H9 (cell line): ENCODE data around the gene UBE2G1. TPM values are rescaled to one million over a fixed set of nuclear protein-coding genes. Genes with fewer than 3 reads are reported as not detected.

Experiments used
- DNase-seq: peaks from one replicate; pipeline ENCODE4 v3.0.0-alpha.2; 2017
- H2AFZ ChIP-seq: one replicate; pipeline ENCODE4 v1.6.1; 2013; ENCODE audit warnings: mild to moderate bottlenecking, low read length, control low read depth, moderate library complexity
- H2AK5ac ChIP-seq: 2 replicates; pipeline ENCODE4 v1.6.1; 2013; ENCODE audit warnings: low read length, control low read depth, mixed read lengths; ENCODE audit not compliant: insufficient read length
- H2BK120ac ChIP-seq: one replicate; pipeline ENCODE4 v1.6.1; 2013; ENCODE audit warnings: low read depth, mild to moderate bottlenecking, low read length, control low read depth, inconsistent platforms; ENCODE audit not compliant: poor library complexity, severe bottlenecking
- H2BK12ac ChIP-seq: 2 replicates; pipeline ENCODE4 v1.6.1; 2013; ENCODE audit warnings: low read length, control low read depth, mixed read lengths, low read depth; ENCODE audit not compliant: insufficient read length
- H2BK15ac ChIP-seq: 2 replicates; pipeline ENCODE4 v1.6.1; 2013; ENCODE audit warnings: low read depth, low read length, control low read depth
- H2BK20ac ChIP-seq: one replicate; pipeline ENCODE4 v1.6.1; 2013; ENCODE audit warnings: low read depth, mild to moderate bottlenecking, low read length, control low read depth, inconsistent platforms; ENCODE audit not compliant: poor library complexity, severe bottlenecking
- H2BK5ac ChIP-seq: 2 replicates; pipeline ENCODE4 v1.6.1; 2013; ENCODE audit warnings: low read length, control low read depth, mixed read lengths; ENCODE audit not compliant: insufficient read length
- H3K14ac ChIP-seq: 2 replicates; pipeline ENCODE4 v1.6.1; 2013; ENCODE audit warnings: low read length, control low read depth; ENCODE audit not compliant: insufficient read depth
- H3K18ac ChIP-seq: 2 replicates; pipeline ENCODE4 v1.6.1; 2013; ENCODE audit warnings: low read depth, mild to moderate bottlenecking, mixed read lengths, low read length, control low read depth; ENCODE audit not compliant: insufficient read length
- H3K23ac ChIP-seq: 2 replicates; pipeline ENCODE4 v1.6.1; 2013; ENCODE audit warnings: low read length, control low read depth, mixed read lengths, low read depth; ENCODE audit not compliant: insufficient read length
- H3K23me2 ChIP-seq: 2 replicates; pipeline ENCODE4 v1.6.1; 2013; ENCODE audit warnings: low read depth, mild to moderate bottlenecking, mixed read lengths, low read length, control low read depth; ENCODE audit not compliant: insufficient read length, poor library complexity, severe bottlenecking
- H3K27ac ChIP-seq: 2 replicates; pipeline ENCODE4 v1.5.1; 2013; ENCODE audit warnings: low read length, control low read depth, mixed read lengths, low read depth; ENCODE audit not compliant: insufficient read length
- H3K27me3 ChIP-seq: 2 replicates; pipeline ENCODE4 v1.6.1; 2013; ENCODE audit warnings: low read length, control low read depth, inconsistent platforms; ENCODE audit not compliant: insufficient read depth
- H3K4ac ChIP-seq: 2 replicates; pipeline ENCODE4 v1.6.1; 2013; ENCODE audit warnings: low read depth, mild to moderate bottlenecking, control low read depth, inconsistent platforms, low read length, moderate library complexity
- H3K4me1 ChIP-seq: 2 replicates; pipeline ENCODE4 v1.6.1; 2013; ENCODE audit warnings: low read length, control low read depth, inconsistent platforms; ENCODE audit not compliant: insufficient read depth
- H3K4me2 ChIP-seq: 2 replicates; pipeline ENCODE4 v1.6.1; 2013; ENCODE audit warnings: low read length, control low read depth, mixed read lengths; ENCODE audit not compliant: insufficient read length, insufficient read depth
- H3K56ac ChIP-seq: 2 replicates; pipeline ENCODE4 v1.6.1; 2013; ENCODE audit warnings: low read depth, mild to moderate bottlenecking, mixed read lengths, low read length, control low read depth; ENCODE audit not compliant: insufficient read length
- H3K79me1 ChIP-seq: 2 replicates; pipeline ENCODE4 v1.6.1; 2013; ENCODE audit warnings: low read depth, mild to moderate bottlenecking, moderate library complexity, low read length, control low read depth, inconsistent platforms; ENCODE audit not compliant: insufficient read depth, poor library complexity, severe bottlenecking
- H3K79me2 ChIP-seq: 2 replicates; pipeline ENCODE4 v1.6.1; 2013; ENCODE audit warnings: low read length, control low read depth, inconsistent platforms; ENCODE audit not compliant: insufficient read depth
- H3K9ac ChIP-seq: 2 replicates; pipeline ENCODE4 v1.6.1; 2013; ENCODE audit warnings: low read length, control low read depth, mixed read lengths; ENCODE audit not compliant: insufficient read length; ENCODE audit errors: extremely low read depth
- H3K9me3 ChIP-seq: one replicate; pipeline ENCODE4 v1.6.1; 2013; ENCODE audit warnings: low read depth, low read length, inconsistent platforms; ENCODE audit not compliant: control insufficient read depth
- H3T11ph ChIP-seq: one replicate; pipeline ENCODE4 v1.6.1; 2013; ENCODE audit warnings: mild to moderate bottlenecking, low read length, control low read depth, inconsistent platforms
- H4K20me1 ChIP-seq: one replicate; pipeline ENCODE4 v1.6.1; 2013; ENCODE audit not compliant: control insufficient read depth, insufficient read length, insufficient read depth
- H4K5ac ChIP-seq: 2 replicates; pipeline ENCODE4 v1.6.1; 2013; ENCODE audit warnings: low read depth, mild to moderate bottlenecking, mixed read lengths, low read length, control low read depth; ENCODE audit not compliant: insufficient read length
- H4K8ac ChIP-seq: replicated peaks from 2 replicates; pipeline ENCODE4 v1.6.1; 2013; ENCODE audit warnings: low read length, control low read depth, mixed read lengths, low read depth; ENCODE audit not compliant: insufficient read length
- H4K91ac ChIP-seq: 2 replicates; pipeline ENCODE4 v1.6.1; 2013; ENCODE audit warnings: low read depth, mild to moderate bottlenecking, moderate library complexity, mixed read lengths, low read length, control low read depth; ENCODE audit not compliant: insufficient read length
- H3K27ac Mint-ChIP-seq, 3 experiments: 2 replicates in 2 of 3; 3 replicates in 1 of 3; pipeline ENCODE4 v1.8.0; 2020 to 2021; ENCODE audit warnings: mixed read lengths in 3 of 3, mild to moderate bottlenecking in 1 of 3, moderate library complexity in 1 of 3
- H3K27me3 Mint-ChIP-seq: 2 replicates; pipeline ENCODE4 v1.8.0; 2021; ENCODE audit warnings: low read depth, mild to moderate bottlenecking, moderate library complexity, mixed read lengths
- H3K36me3 Mint-ChIP-seq, 3 experiments: 2 replicates in 2 of 3; 3 replicates in 1 of 3; pipeline ENCODE4 v1.8.0; 2020 to 2021; ENCODE audit warnings: low read depth in 3 of 3, mixed read lengths in 3 of 3; ENCODE audit not compliant: insufficient read depth in 1 of 3
- H3K4me1 Mint-ChIP-seq, 2 experiments: 2 replicates each; pipeline ENCODE4 v1.8.0; 2020; ENCODE audit warnings: mixed read lengths in 2 of 2
- H3K4me3 Mint-ChIP-seq, 2 experiments: 2 replicates in 1 of 2; 3 replicates in 1 of 2; pipeline ENCODE4 v1.8.0; 2020 to 2021; ENCODE audit warnings: mild to moderate bottlenecking in 2 of 2, mixed read lengths in 2 of 2, moderate library complexity in 1 of 2
- H3K9me3 Mint-ChIP-seq, 2 experiments: 2 replicates in 1 of 2; 3 replicates in 1 of 2; pipeline ENCODE4 v1.8.0; 2020; ENCODE audit warnings: mild to moderate bottlenecking in 2 of 2, mixed read lengths in 2 of 2, moderate library complexity in 1 of 2
- CTCF ChIP-seq: fragments of 200-600 bp; sonication (generic); conservative IDR thresholded peaks from 3 replicates; pipeline ENCODE4 v1.8.0; 2021; ENCODE audit warnings: antibody characterized with exemption, mild to moderate bottlenecking
- WGBS: extraction: QIAGEN DNeasy Blood & Tissue Kit; methylation state at CpG from one replicate; pipeline ENCODE4 v1.1.7; 2013; ENCODE audit warnings: missing lambda C conversion rate, low lambda C conversion rate, mixed read lengths; ENCODE audit not compliant: insufficient read length; ENCODE audit errors: extremely low coverage; 5-methylcytosine and 5-hydroxymethylcytosine counted together
- total RNA-seq: library from RNA; stranded (reverse); gene quantifications from 2 replicates; pipeline ENCODE4 v1.2.1, GENCODE V29; 2021

The UBE2G1 gene
- total RNA-seq, 1 experiment from 2014 or later, result 188 TPM

DNA sequence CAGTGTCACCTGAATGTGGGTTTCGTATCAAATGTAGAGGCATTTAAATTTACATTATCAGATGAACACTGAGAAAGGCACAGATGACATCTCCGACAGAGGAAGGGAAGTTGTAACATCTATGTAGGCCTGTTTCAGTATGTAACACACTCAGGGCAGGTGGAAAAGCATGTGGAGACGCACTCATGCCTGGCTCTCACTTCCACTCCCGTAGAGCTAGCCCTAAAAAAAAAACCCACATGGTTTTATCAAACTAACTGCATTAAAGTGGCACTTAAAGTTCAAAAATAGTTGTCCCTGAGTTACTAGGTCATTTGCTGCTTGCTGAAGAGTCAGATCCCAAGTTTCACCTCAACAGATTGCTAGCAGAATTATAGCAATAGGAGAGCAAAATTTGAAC lies 96.6 kb downstream of the UBE2G1 start:
- H3K27ac ChIP-seq, result no peak overlapping the region

More for the DNA sequence above, 96.6 kb downstream of the UBE2G1 start:
- Histone ChIP-seq H3T11ph (no peak overlapping the region), H3K27me3 (no peaks in the 10 kb centered on the region), H4K91ac (no peak overlapping the region), H2AFZ (no peak overlapping the region), H2BK15ac (no peak overlapping the region), H3K9ac (no peak overlapping the region), H3K79me1 (peaks cover 5% of the 10 kb centered on the region), H3K79me2 (no peaks in the 10 kb centered on the region), H3K4me2 (no peak overlapping the region), H2BK120ac (no peak overlapping the region), H2BK5ac (no peak overlapping the region), H4K8ac (no peak overlapping the region), H3K9me3 (no peaks in the 10 kb centered on the region), H4K5ac (no peak overlapping the region), H2AK5ac (no peak overlapping the region), H3K4me1 (no peaks in the 10 kb centered on the region), H4K20me1 (no peaks in the 10 kb centered on the region), H2BK20ac (no peak overlapping the region), H3K56ac (no peak overlapping the region), H2BK12ac (no peak overlapping the region), H3K23ac (no peak overlapping the region), H3K14ac (no peak overlapping the region), H3K18ac (no peak overlapping the region), H3K4ac (no peak overlapping the region), H3K23me2 (no peaks in the 10 kb centered on the region)
- H3K4me3 Mint-ChIP-seq, result no peak overlapping the region
- DNase-seq, result no peak
- peaks cover 9 to 13% of the 10 kb centered on the region in 2 experiments for H3K4me1 Mint-ChIP-seq
- WGBS, result no CpG with 5 or more reads among the region's 4 CpGs
- TF ChIP-seq CTCF, result no peak
- H3K27me3 Mint-ChIP-seq, result no peaks in the 10 kb centered on the region
- peaks cover 14 to 63% (median 46%) of the 10 kb centered on the region in 3 experiments; a peak in 6 of 7 replicates for H3K36me3 Mint-ChIP-seq
- no peaks in the 10 kb centered on the region for H3K9me3 Mint-ChIP-seq
- peak overlapping the region in 1 of 3 experiments; percentile 9; a peak in 2 of 7 replicates for H3K27ac Mint-ChIP-seq
